Sigmoid colon (tissue), 3 donors: ENCODE measurements around the gene SERPINE1.

Experiments used
- CTCF ChIP-seq, 4 experiments: fragments of 450-650 bp in 3 of 4; fragments of 200-600 bp in 1 of 4; IDR thresholded peaks; one replicate each; pipeline ENCODE4 v1.5.1; 2016 to 2019; ENCODE audit warnings: antibody characterized with exemption in 4 of 4, mild to moderate bottlenecking in 3 of 4, moderate library complexity in 2 of 4
- POLR2A ChIP-seq, 2 donors: fragments of 450-650 bp; IDR thresholded peaks; one replicate each; pipeline ENCODE4 v1.6.1; 2016; ENCODE audit warnings: antibody characterized with exemption in 2 of 2, mild to moderate bottlenecking in 2 of 2, moderate library complexity in 2 of 2

GRCh38 chr7:101169110-101169837 lies 42.4 kb downstream of the SERPINE1 start:
- no peak for TF ChIP-seq POLR2A (IDR thresholded peaks at IDR 0.05)
- TF ChIP-seq CTCF (IDR thresholded peaks at IDR 0.05), result no peak
